Measurements from ENCODE around the gene ARPC5L. TPM values are rescaled to one million over a fixed set of nuclear protein-coding genes. Genes with fewer than 3 reads are reported as not detected.

ARPC5L gene
- polyA plus RNA-seq (2013), result 60.3 and 60.7 TPM in 2 replicates

DNA sequence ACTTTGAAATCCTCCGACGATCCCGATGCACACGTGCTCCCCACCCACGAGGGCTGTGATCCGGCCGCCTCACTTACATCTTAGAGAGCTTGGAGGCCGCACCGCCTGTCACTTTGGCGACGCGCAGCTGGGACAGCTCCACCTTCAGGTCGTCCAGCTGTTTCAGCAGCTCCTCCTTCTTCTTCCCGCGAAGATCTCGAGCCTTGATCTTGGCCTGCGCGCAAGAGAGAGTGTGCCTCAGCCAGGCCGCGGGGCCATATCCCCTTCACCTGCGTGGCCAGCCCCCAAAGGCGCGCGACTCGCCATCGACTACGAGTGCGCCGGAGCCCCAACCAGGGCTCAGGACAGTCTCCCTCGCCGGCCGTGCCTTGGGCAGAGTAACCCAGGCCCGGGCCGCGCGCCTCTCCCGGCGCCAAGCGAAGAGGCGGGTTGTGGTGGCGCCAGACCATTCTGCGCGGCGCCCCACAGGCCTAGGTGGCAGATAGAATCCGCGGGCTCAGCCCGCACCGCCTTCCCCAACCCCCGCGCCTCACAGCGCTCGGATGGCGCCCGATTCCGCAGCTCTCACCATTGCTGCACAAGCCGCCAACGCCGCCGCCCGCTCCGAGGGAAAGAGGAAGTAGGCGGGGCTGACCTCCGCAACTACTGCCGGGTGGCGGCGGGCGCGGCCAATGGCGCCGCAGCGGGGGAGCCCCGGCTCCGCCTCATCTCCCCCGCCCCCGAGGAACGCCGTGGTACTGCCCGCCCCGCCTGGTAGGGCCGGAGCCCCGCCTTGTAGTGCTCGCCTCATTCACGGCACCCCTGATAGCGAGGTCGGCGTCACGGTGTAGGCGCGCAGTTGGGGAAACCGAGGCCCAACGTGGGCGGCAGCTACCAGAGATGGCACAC lies at the start of gene ARPC5L, which contains the start of gene RPL35:
TSS of gene ARPC5L (plus strand) at position 789 of the 888 bp plus-strand sequence. CDS start 7,161 bp downstream, outside the sequence.
TSS of gene RPL35 (minus strand) at position 616 of the 888 bp plus-strand sequence. CDS start at position 571, 45 bp downstream.
- peak within 1 kb of the TSS; percentile 98 for H3K4me3 ChIP-seq (ENCODE audit: low read depth, low read length)
- H3K14ac ChIP-seq (ENCODE audit: low read length), result peak within 1 kb of the TSS; percentile 94
- H2BK12ac ChIP-seq (ENCODE audit: low read length), result no peak within 1 kb of the TSS
- peak within 1 kb of the TSS; percentile 86 for H4K91ac ChIP-seq (ENCODE audit: low read depth, low read length)
- H3K27me3 ChIP-seq (ENCODE audit: insufficient read depth, low read length), result no peaks in the 10 kb centered on the region
- H3K18ac ChIP-seq (ENCODE audit: low read length), result peak within 1 kb of the TSS; percentile 96
- no peak within 1 kb of the TSS for H3K23ac ChIP-seq (ENCODE audit: low read length)
- H2BK5ac ChIP-seq (ENCODE audit: low read depth, low read length, poor library complexity), result peak within 1 kb of the TSS; percentile 88
- peak within 1 kb of the TSS; percentile 90 for H2AK5ac ChIP-seq (ENCODE audit: low read length)
- H3K4me1 ChIP-seq (ENCODE audit: control insufficient read depth in 1 of 2, insufficient read depth in 2 of 2, low read length in 2 of 2), result peaks cover 7 to 14% of the 10 kb centered on the region in 2 experiments
- peak within 1 kb of the TSS; percentile 82 for H2BK120ac ChIP-seq (ENCODE audit: insufficient read depth, low read length, poor library complexity)
- H4K8ac ChIP-seq (ENCODE audit: low read depth, low read length), result peak within 1 kb of the TSS; percentile 91
- peak within 1 kb of the TSS; percentile 90 for H4K12ac ChIP-seq (ENCODE audit: low read depth, low read length)
- peak within 1 kb of the TSS; percentile 100 for H3K9ac ChIP-seq (ENCODE audit: low read length)
- no CpG with 5 or more reads among the region's 92 CpGs for WGBS (ENCODE audit: extremely low coverage, insufficient coverage, insufficient read length)
- H3K27ac ChIP-seq (ENCODE audit: low read depth, low read length), result peak within 1 kb of the TSS; percentile 88
- peak within 1 kb of the TSS; percentile 68 for H2AFZ ChIP-seq (ENCODE audit: insufficient read depth, low read length, poor library complexity)
- H3K4ac ChIP-seq (ENCODE audit: low read depth, low read length), result peak within 1 kb of the TSS; percentile 94
- peaks cover 16% of the 10 kb centered on the region for H3K79me2 ChIP-seq (ENCODE audit: control insufficient read depth, insufficient read depth, low read length, poor library complexity)
- peaks cover 11% of the 10 kb centered on the region for H3K79me1 ChIP-seq (ENCODE audit: low read length)
- peaks cover 41 to 44% of the 10 kb centered on the region in 2 experiments for H3K36me3 ChIP-seq (ENCODE audit: control insufficient read depth in 1 of 2, insufficient read depth in 2 of 2, low read length in 2 of 2)
- DNase-seq, result peak; percentile 90 to 96
- no peaks in the 10 kb centered on the region for H3K9me3 ChIP-seq (ENCODE audit: insufficient read depth, low read depth, low read length)
- peak within 1 kb of the TSS; percentile 90 for H3K4me2 ChIP-seq (ENCODE audit: low read length)

DNA sequence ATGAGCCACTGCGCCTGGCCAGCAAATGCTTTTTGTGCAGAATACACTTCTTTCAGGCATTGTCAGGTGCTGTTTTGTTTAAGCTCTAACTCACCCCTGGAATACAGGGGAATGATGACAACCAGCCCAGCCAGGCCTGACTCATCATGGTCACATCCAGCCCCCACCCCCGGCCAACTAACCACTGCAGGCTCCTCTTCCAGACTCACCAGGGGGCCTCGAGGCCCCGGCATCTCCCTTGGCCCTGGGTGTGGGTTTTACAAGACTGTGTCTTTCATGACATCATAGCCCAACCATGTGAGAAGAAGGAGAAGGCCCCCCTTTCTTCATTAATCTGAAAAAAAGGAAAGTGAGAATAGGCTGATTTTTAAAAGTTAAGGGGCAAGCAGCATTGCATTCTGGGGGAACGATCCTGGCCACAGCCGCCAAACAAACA lies 49.5 kb upstream of the ARPC5L start:
- peaks cover 23% of the 10 kb centered on the region for H3K79me2 ChIP-seq (ENCODE audit: control insufficient read depth, insufficient read depth, low read length, poor library complexity)
- no CpG with 5 or more reads among the region's 6 CpGs for WGBS (ENCODE audit: extremely low coverage, insufficient coverage, insufficient read length)
- no peak overlapping the region for H2AK5ac ChIP-seq (ENCODE audit: low read length)
- no peak overlapping the region for H3K4me2 ChIP-seq (ENCODE audit: low read length)
- peak overlapping the region; percentile 97 for H4K91ac ChIP-seq (ENCODE audit: low read depth, low read length)
- no peak overlapping the region for H3K18ac ChIP-seq (ENCODE audit: low read length)
- H3K9me3 ChIP-seq (ENCODE audit: insufficient read depth, low read depth, low read length), result peaks cover 8% of the 10 kb centered on the region
- no peak overlapping the region for H3K14ac ChIP-seq (ENCODE audit: low read length)
- peaks cover 67% of the 10 kb centered on the region for H3K79me1 ChIP-seq (ENCODE audit: low read length)
- H3K27me3 ChIP-seq (ENCODE audit: insufficient read depth, low read length), result no peaks in the 10 kb centered on the region
- DNase-seq, result peak in 1 of 2 donors; percentile 20
- peak overlapping the region; percentile 64 for H2BK5ac ChIP-seq (ENCODE audit: low read depth, low read length, poor library complexity)
- H2AFZ ChIP-seq (ENCODE audit: insufficient read depth, low read length, poor library complexity), result no peak overlapping the region
- H4K12ac ChIP-seq (ENCODE audit: low read depth, low read length), result no peak overlapping the region
- peaks cover 48 to 62% of the 10 kb centered on the region in 2 experiments for H3K4me1 ChIP-seq (ENCODE audit: control insufficient read depth in 1 of 2, insufficient read depth in 2 of 2, low read length in 2 of 2)
- peak overlapping the region; percentile 81 for H2BK120ac ChIP-seq (ENCODE audit: insufficient read depth, low read length, poor library complexity)
- peak overlapping the region; percentile 98 for H3K27ac ChIP-seq (ENCODE audit: low read depth, low read length)
- H3K4ac ChIP-seq (ENCODE audit: low read depth, low read length), result no peak overlapping the region
- H3K23ac ChIP-seq (ENCODE audit: low read length), result no peak overlapping the region
- no peak overlapping the region for H3K4me3 ChIP-seq (ENCODE audit: low read depth, low read length)
- H2BK12ac ChIP-seq (ENCODE audit: low read length), result peak overlapping the region; percentile 67
- peaks cover 15 to 18% of the 10 kb centered on the region in 2 experiments for H3K36me3 ChIP-seq (ENCODE audit: control insufficient read depth in 1 of 2, insufficient read depth in 2 of 2, low read length in 2 of 2)
- H3K9ac ChIP-seq (ENCODE audit: low read length), result no peak overlapping the region
- H4K8ac ChIP-seq (ENCODE audit: low read depth, low read length), result peak overlapping the region; percentile 23

DNA sequence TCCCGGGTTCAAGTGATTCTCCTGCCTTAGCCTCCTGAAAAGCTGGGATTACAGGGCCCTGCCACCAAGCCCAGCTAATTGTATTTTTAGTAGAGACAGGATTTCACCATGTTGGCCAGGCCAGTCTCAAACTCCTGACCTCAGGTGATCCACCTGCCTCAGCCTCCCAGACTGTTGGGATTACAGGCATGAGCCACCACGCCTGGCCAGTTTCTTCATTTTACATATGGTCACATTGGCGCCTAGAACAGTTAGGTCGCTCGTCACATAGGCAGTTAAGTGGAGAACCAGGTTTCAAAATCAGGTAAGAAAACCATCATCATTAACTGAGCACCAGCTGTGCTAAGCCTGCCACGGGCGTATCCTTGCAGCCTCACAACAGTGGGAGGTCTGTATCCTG lies 48.9 kb upstream of the ARPC5L start:
- Histone ChIP-seq H3K4me1 (ENCODE audit: control insufficient read depth in 1 of 2, insufficient read depth in 2 of 2, low read length in 2 of 2) (peaks cover 48 to 63% of the 10 kb centered on the region in 2 experiments), H3K14ac (ENCODE audit: low read length) (peak overlapping the region; percentile 19), H3K18ac (ENCODE audit: low read length) (peak overlapping the region; percentile 62), H2BK12ac (ENCODE audit: low read length) (peak overlapping the region; percentile 67), H3K23ac (ENCODE audit: low read length) (no peak overlapping the region), H3K4me2 (ENCODE audit: low read length) (no peak overlapping the region), H2AK5ac (ENCODE audit: low read length) (peak overlapping the region; percentile 22), H4K8ac (ENCODE audit: low read depth, low read length) (peak overlapping the region; percentile 23), H3K79me2 (ENCODE audit: control insufficient read depth, insufficient read depth, low read length, poor library complexity) (peaks cover 21% of the 10 kb centered on the region), H3K27me3 (ENCODE audit: insufficient read depth, low read length) (no peaks in the 10 kb centered on the region), H3K27ac (ENCODE audit: low read depth, low read length) (peak overlapping the region; percentile 92), H3K4me3 (ENCODE audit: low read depth, low read length) (no peak overlapping the region), H3K9me3 (ENCODE audit: insufficient read depth, low read depth, low read length) (peaks cover 8% of the 10 kb centered on the region), H2BK120ac (ENCODE audit: insufficient read depth, low read length, poor library complexity) (peak overlapping the region; percentile 81), H4K12ac (ENCODE audit: low read depth, low read length) (no peak overlapping the region), H3K9ac (ENCODE audit: low read length) (no peak overlapping the region), H3K79me1 (ENCODE audit: low read length) (peaks cover 65% of the 10 kb centered on the region), H3K36me3 (ENCODE audit: control insufficient read depth in 1 of 2, insufficient read depth in 2 of 2, low read length in 2 of 2) (peaks cover 11 to 12% of the 10 kb centered on the region in 2 experiments), H4K91ac (ENCODE audit: low read depth, low read length) (peak overlapping the region; percentile 97), H2AFZ (ENCODE audit: insufficient read depth, low read length, poor library complexity) (no peak overlapping the region), H3K4ac (ENCODE audit: low read depth, low read length) (peak overlapping the region; percentile 1), H2BK5ac (ENCODE audit: low read depth, low read length, poor library complexity) (peak overlapping the region; percentile 64)
- DNase-seq, result no peak
- no CpG with 5 or more reads among the region's 7 CpGs for WGBS (ENCODE audit: extremely low coverage, insufficient coverage, insufficient read length)

DNA sequence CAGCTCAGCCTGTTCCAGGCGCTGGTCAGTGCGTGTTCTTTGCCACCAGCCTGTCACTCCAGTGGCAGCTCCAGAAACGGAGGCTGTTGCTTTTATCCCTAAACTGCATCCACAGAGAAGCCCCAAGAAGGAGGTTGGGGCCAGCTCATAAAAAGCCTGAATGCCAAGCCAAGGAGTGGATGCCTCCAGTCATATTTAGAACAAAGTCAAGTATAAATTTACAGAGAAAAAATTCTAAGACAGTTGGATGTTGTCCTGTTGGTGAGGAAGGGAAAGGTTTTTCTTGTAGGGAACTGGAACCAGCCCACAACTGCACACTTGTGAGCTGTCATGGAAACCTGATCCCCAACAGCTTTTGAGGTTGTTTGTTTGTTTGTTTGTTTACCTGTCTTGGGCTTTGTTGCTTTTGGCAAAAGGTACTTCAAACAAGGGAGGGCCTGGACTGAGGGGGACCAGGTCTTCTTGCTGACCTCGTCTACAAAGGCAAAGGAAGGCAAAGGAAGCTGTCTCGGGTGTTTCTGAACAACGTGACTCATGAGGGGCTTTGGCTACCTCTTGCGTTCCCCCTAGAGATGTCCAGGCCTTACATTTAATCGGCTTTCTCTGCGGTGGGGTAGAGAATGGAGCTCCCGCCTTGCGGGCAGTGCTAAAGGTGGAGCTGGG lies 48.3 kb upstream of the ARPC5L start:
- Histone ChIP-seq H3K18ac (ENCODE audit: low read length) (peak overlapping the region; percentile 62), H3K4me3 (ENCODE audit: low read depth, low read length) (no peak overlapping the region), H3K14ac (ENCODE audit: low read length) (peak overlapping the region; percentile 75), H3K79me1 (ENCODE audit: low read length) (peaks cover 60% of the 10 kb centered on the region), H3K4me1 (ENCODE audit: control insufficient read depth in 1 of 2, insufficient read depth in 2 of 2, low read length in 2 of 2) (peaks cover 43 to 60% of the 10 kb centered on the region in 2 experiments), H3K4ac (ENCODE audit: low read depth, low read length) (peak overlapping the region; percentile 61), H2BK12ac (ENCODE audit: low read length) (peak overlapping the region; percentile 67), H3K79me2 (ENCODE audit: control insufficient read depth, insufficient read depth, low read length, poor library complexity) (peaks cover 18% of the 10 kb centered on the region), H4K91ac (ENCODE audit: low read depth, low read length) (peak overlapping the region; percentile 97), H3K27ac (ENCODE audit: low read depth, low read length) (peak overlapping the region; percentile 92), H2BK120ac (ENCODE audit: insufficient read depth, low read length, poor library complexity) (peak overlapping the region; percentile 81), H2AFZ (ENCODE audit: insufficient read depth, low read length, poor library complexity) (no peak overlapping the region), H2BK5ac (ENCODE audit: low read depth, low read length, poor library complexity) (peak overlapping the region; percentile 64), H4K8ac (ENCODE audit: low read depth, low read length) (peak overlapping the region; percentile 59), H3K9me3 (ENCODE audit: insufficient read depth, low read depth, low read length) (peaks cover 8% of the 10 kb centered on the region), H3K36me3 (ENCODE audit: control insufficient read depth in 1 of 2, insufficient read depth in 2 of 2, low read length in 2 of 2) (peaks cover 9 to 11% of the 10 kb centered on the region in 2 experiments), H2AK5ac (ENCODE audit: low read length) (peak overlapping the region; percentile 67), H3K9ac (ENCODE audit: low read length) (no peak overlapping the region), H4K12ac (ENCODE audit: low read depth, low read length) (no peak overlapping the region), H3K27me3 (ENCODE audit: insufficient read depth, low read length) (no peaks in the 10 kb centered on the region), H3K23ac (ENCODE audit: low read length) (no peak overlapping the region), H3K4me2 (ENCODE audit: low read length) (no peak overlapping the region)
- WGBS (ENCODE audit: extremely low coverage, insufficient coverage, insufficient read length), result no CpG with 5 or more reads among the region's 11 CpGs
- DNase-seq, result no peak
